ENCODE measurements around the gene REX1BD.

The REX1BD gene

GRCh38 chr19:18618236-18618635 is 29.6 kb downstream of the REX1BD start:
- DNase-seq = no peak

GRCh38 chr19:18620311-18620710 is 31.7 kb downstream of the REX1BD start:
- no peak for DNase-seq

- no peak for DNase-seq
Observed at GRCh38 chr19:18620902-18621301, 32.3 kb downstream of the REX1BD start.

- no peak for DNase-seq
Observed at GRCh38 chr19:18626906-18627305, 38.3 kb downstream of the REX1BD start.

GRCh38 chr19:18629166-18630088 is 40.8 kb downstream of the REX1BD start:
- no peak for DNase-seq

- peak; percentile 39 for DNase-seq
Observed at GRCh38 chr19:18633321-18633720, 44.7 kb downstream of the REX1BD start.

- no peak for DNase-seq
Observed at GRCh38 chr19:18634612-18635297, 46.2 kb downstream of the REX1BD start.

- no peak for DNase-seq
Observed at GRCh38 chr19:18635831-18636182, 47.2 kb downstream of the REX1BD start.

- peak; percentile 96 for DNase-seq
Observed at GRCh38 chr19:18636183-18636968, 47.8 kb downstream of the REX1BD start.

- no peak for DNase-seq
Observed at GRCh38 chr19:18636969-18637629, 48.5 kb downstream of the REX1BD start, which contains the start of gene KLHL26. TSS of gene KLHL26 (plus strand) at chr19:18637028. CDS start at chr19:18637055, 27 bp downstream.

- no peak for DNase-seq
Observed at GRCh38 chr19:18637673-18638630, 49.4 kb downstream of the REX1BD start.

GRCh38 chr19:18639706-18640243 is 51.2 kb downstream of the REX1BD start:
- DNase-seq = no peak

All from right hindlimb (tissue), 1 donor.